Tongue (tissue), 2 donors: ENCODE data around the gene LTO1. TPM values are rescaled to one million over a fixed set of nuclear protein-coding genes. Genes with fewer than 3 reads are reported as not detected.
"Not testable (repeated sequence)": the region's sequence is repeated elsewhere in the genome, so short reads cannot be mapped to it uniquely, and the experiment has no call there.

Experiments
- DNase-seq: peaks from one replicate; pipeline ENCODE4 v3.0.0-alpha.2; 2015
- total RNA-seq: library from RNA; depleted of rRNA; stranded (reverse); fragments of >200 nt; gene quantifications from one replicate; pipeline ENCODE4 v1.2.3, GENCODE V29; 2014

LTO1 gene
- total RNA-seq, 1 donor from 2014 or later: 11.5 TPM

- DNase-seq: no peak
Observed at GRCh38 chr11:69632900-69633299, 42.3 kb downstream of the LTO1 start.

- no peak for DNase-seq
Observed at GRCh38 chr11:69630424-69630823, 44.7 kb downstream of the LTO1 start.

- no peak for DNase-seq
Observed at GRCh38 chr11:69630017-69630416, 45.1 kb downstream of the LTO1 start.

GRCh38 chr11:69627551-69627950 is 47.6 kb downstream of the LTO1 start:
- no peak for DNase-seq

GRCh38 chr11:69625476-69625875 is 49.7 kb downstream of the LTO1 start:
- DNase-seq: no peak

GRCh38 chr11:69624293-69624692 is 50.9 kb downstream of the LTO1 start:
- no peak for DNase-seq

- not testable (repeated sequence) for DNase-seq
Observed at GRCh38 chr11:69622097-69622681, 53.0 kb downstream of the LTO1 start.

- no peak for DNase-seq
Observed at GRCh38 chr11:69620683-69621290, 54.4 kb downstream of the LTO1 start.

GRCh38 chr11:69618237-69618636 is 56.9 kb downstream of the LTO1 start:
- no peak for DNase-seq

GRCh38 chr11:69617682-69618081 is 57.5 kb downstream of the LTO1 start:
- DNase-seq: no peak

GRCh38 chr11:69617220-69617619 is 57.9 kb downstream of the LTO1 start:
- no peak for DNase-seq

Other genes starting within 250 kb of the LTO1 start
- gene LINC01488, start 193.7 kb downstream of the LTO1 start, total RNA-seq: not detected
- gene CCND1, start 34.2 kb downstream of the LTO1 start, total RNA-seq: 135 TPM
- 1.8 TPM for gene FGF19, start 28.7 kb upstream of the LTO1 start, total RNA-seq
- gene FGF4, start 100.0 kb upstream of the LTO1 start, total RNA-seq: not detected
- not detected for gene FGF3, start 144.1 kb upstream of the LTO1 start, total RNA-seq